Astrocyte (in vitro differentiated cells and primary cell): ENCODE data around the gene EED. TPM values are rescaled to one million over a fixed set of nuclear protein-coding genes. Genes with fewer than 3 reads are reported as not detected.

Source experiments
- DNase-seq: peaks from one replicate; pipeline ENCODE4 v3.0.0-alpha.2; 2010; ENCODE audit warnings: low read depth
- FAIRE-seq: peaks from 2 replicates; lab custom pipeline; 2011; peaks lifted over from hg19 to GRCh38; lab: Jason Lieb, UNC
- H2AFZ ChIP-seq: 2 replicates; pipeline ENCODE4 v1.6.0; 2012; ENCODE audit warnings: low read depth, low read length, inconsistent platforms
- H3K27ac ChIP-seq: 2 replicates; pipeline ENCODE4 v1.5.1; 2011; ENCODE audit warnings: low read depth, low read length, inconsistent platforms
- H3K27me3 ChIP-seq: 2 replicates; pipeline ENCODE4 v1.6.0; 2011; ENCODE audit warnings: low read length, inconsistent platforms; ENCODE audit not compliant: insufficient read depth
- H3K36me3 ChIP-seq: 2 replicates; pipeline ENCODE4 v1.5.1; 2011; ENCODE audit warnings: low read length, inconsistent platforms; ENCODE audit not compliant: insufficient read depth
- H3K4me1 ChIP-seq: 2 replicates; pipeline ENCODE4 v1.5.1; 2011; ENCODE audit warnings: low read length, inconsistent platforms; ENCODE audit not compliant: insufficient read depth
- H3K4me2 ChIP-seq: 2 replicates; pipeline ENCODE4 v1.6.0; 2012; ENCODE audit warnings: low read length, inconsistent platforms
- H3K4me3 ChIP-seq: 2 replicates; pipeline ENCODE4 v1.5.1; 2011; ENCODE audit warnings: low read depth, mild to moderate bottlenecking, low read length, inconsistent platforms; ENCODE audit not compliant: insufficient read depth
- H3K79me2 ChIP-seq: 2 replicates; pipeline ENCODE4 v1.6.0; 2012; ENCODE audit warnings: mild to moderate bottlenecking, low read length, inconsistent platforms; ENCODE audit not compliant: insufficient read depth
- H3K9ac ChIP-seq: 2 replicates; pipeline ENCODE4 v1.6.0; 2012; ENCODE audit warnings: mild to moderate bottlenecking, low read length, inconsistent platforms
- H3K9me3 ChIP-seq: 2 replicates; pipeline ENCODE4 v1.5.1; 2012; ENCODE audit warnings: low read depth, mild to moderate bottlenecking, low read length, inconsistent platforms; ENCODE audit not compliant: insufficient read depth
- H4K20me1 ChIP-seq: 2 replicates; pipeline ENCODE4 v1.6.0; 2012; ENCODE audit warnings: low read length, inconsistent platforms; ENCODE audit not compliant: insufficient read depth
- H3K27ac Mint-ChIP-seq: one replicate; pipeline ENCODE4 v1.8.0; 2021; ENCODE audit warnings: mild to moderate bottlenecking, mixed read lengths; ENCODE audit not compliant: unreplicated experiment
- H3K27me3 Mint-ChIP-seq: one replicate; pipeline ENCODE4 v1.8.0; 2021; ENCODE audit warnings: low read depth, mixed read lengths; ENCODE audit not compliant: unreplicated experiment
- H3K36me3 Mint-ChIP-seq: one replicate; pipeline ENCODE4 v1.8.0; 2021; ENCODE audit warnings: low read depth, mixed read lengths; ENCODE audit not compliant: unreplicated experiment
- H3K4me1 Mint-ChIP-seq: one replicate; pipeline ENCODE4 v1.8.0; 2021; ENCODE audit warnings: low read depth, mixed read lengths; ENCODE audit not compliant: unreplicated experiment
- H3K4me3 Mint-ChIP-seq: one replicate; pipeline ENCODE4 v1.8.0; 2021; ENCODE audit warnings: mild to moderate bottlenecking, moderate library complexity, mixed read lengths; ENCODE audit not compliant: unreplicated experiment
- H3K9me3 Mint-ChIP-seq: one replicate; pipeline ENCODE4 v1.8.0; 2021; ENCODE audit warnings: mild to moderate bottlenecking, mixed read lengths; ENCODE audit not compliant: unreplicated experiment
- CTCF ChIP-seq: IDR thresholded peaks from 2 replicates; pipeline ENCODE4 v1.5.1; 2011; ENCODE audit warnings: low read depth, mild to moderate bottlenecking, inconsistent platforms, low read length, moderate library complexity; ENCODE audit not compliant: insufficient read depth
- EZH2 ChIP-seq: IDR thresholded peaks from 2 replicates; pipeline ENCODE4 v1.6.1; 2012; ENCODE audit warnings: mild to moderate bottlenecking, low read length, inconsistent platforms; ENCODE audit not compliant: insufficient read depth
- total RNA-seq: library from RNA; stranded (reverse); gene quantifications from 2 replicates; pipeline ENCODE4 v1.2.1, GENCODE V29; 2021

The EED gene
- total RNA-seq, 1 donor from 2014 or later, result 23.4 TPM

- Histone ChIP-seq H3K79me2 (peaks cover 34% of the 10 kb centered on the region), H3K27ac (no peak overlapping the region), H2AFZ (no peak overlapping the region), H3K9ac (no peak overlapping the region), H3K4me2 (no peak overlapping the region), H3K27me3 (peaks cover 8% of the 10 kb centered on the region), H3K4me3 (no peak overlapping the region), H3K9me3 (no peaks in the 10 kb centered on the region), H4K20me1 (peaks cover 28% of the 10 kb centered on the region), H3K4me1 (peaks cover 10% of the 10 kb centered on the region), H3K36me3 (no peaks in the 10 kb centered on the region)
- no peak overlapping the region for H3K27ac Mint-ChIP-seq
- no peak for FAIRE-seq
- no peak for DNase-seq
- TF ChIP-seq CTCF (no peak), EZH2 (no peak)
- H3K4me1 Mint-ChIP-seq, result peaks cover 10% of the 10 kb centered on the region
- H3K27me3 Mint-ChIP-seq, result peaks cover 4% of the 10 kb centered on the region
- H3K9me3 Mint-ChIP-seq, result no peaks in the 10 kb centered on the region
- no peaks in the 10 kb centered on the region for H3K36me3 Mint-ChIP-seq
- peak overlapping the region; percentile 10 for H3K4me3 Mint-ChIP-seq
Measured at GRCh38 chr11:86243396-86243795, 1.2 kb upstream of the EED start.

GRCh38 chr11:86244063-86244521 lies 461 bp upstream of the EED start:
- Histone ChIP-seq H3K9ac (peak overlapping the region; percentile 95), H3K9me3 (no peaks in the 10 kb centered on the region), H2AFZ (peak overlapping the region; percentile 89), H4K20me1 (peaks cover 33% of the 10 kb centered on the region), H3K4me2 (peak overlapping the region; percentile 86), H3K36me3 (no peaks in the 10 kb centered on the region), H3K4me3 (peak overlapping the region; percentile 84), H3K4me1 (peaks cover 10% of the 10 kb centered on the region), H3K27me3 (peaks cover 7% of the 10 kb centered on the region), H3K27ac (peak overlapping the region; percentile 97), H3K79me2 (peaks cover 41% of the 10 kb centered on the region)
- peaks cover 4% of the 10 kb centered on the region for H3K27me3 Mint-ChIP-seq
- no peaks in the 10 kb centered on the region for H3K36me3 Mint-ChIP-seq
- H3K4me1 Mint-ChIP-seq, result peaks cover 15% of the 10 kb centered on the region
- H3K9me3 Mint-ChIP-seq, result no peaks in the 10 kb centered on the region
- peak; percentile 74 for DNase-seq
- TF ChIP-seq CTCF (no peak), EZH2 (no peak)
- H3K27ac Mint-ChIP-seq, result no peak overlapping the region
- no peak overlapping the region for H3K4me3 Mint-ChIP-seq
- FAIRE-seq, result no peak
